Measurements from ENCODE around the gene SLC38A2.
A peak's percentile ranks its signal among the peaks of the same experiment; 100 is the strongest.

- no peak for TF ChIP-seq ZNF384 (IDR thresholded peaks at IDR 0.05)
- TF ChIP-seq L3MBTL2 (conservative IDR thresholded peaks at IDR 0.05): peak; percentile 78
- TF ChIP-seq FOXA1 (IDR thresholded peaks at IDR 0.05): no peak
- TF ChIP-seq BHLHE40 (IDR thresholded peaks at IDR 0.05; ENCODE audit: borderline replicate concordance): no peak
Observed at GRCh38 chr12:46382964-46383653, 10.5 kb upstream of the SLC38A2 start.
